Spleen (tissue), 7 donors: Measurements from ENCODE around the gene TTN.

Experiments
- POLR2A ChIP-seq, 3 donors: fragments of 450-650 bp; IDR thresholded peaks; one replicate each; pipeline ENCODE4 v1.5.1; 2017; ENCODE audit warnings: antibody characterized with exemption in 3 of 3, mild to moderate bottlenecking in 1 of 3
- TF ChIP-seq, protein P1 (sequence below), 11 experiments: fragments of 200-600 bp in 7 of 11; fragments of 450-650 bp in 4 of 11; sonication (generic) in 4 of 11; IDR thresholded peaks in 8 of 11; conservative IDR thresholded peaks in 3 of 11; 1 replicate in 7 of 11; 2 replicates in 4 of 11; pipeline versions ENCODE4 v1.4.0 to v1.8.0; 2016 to 2021; ENCODE audit warnings: antibody characterized with exemption in 11 of 11, inconsistent platforms in 4 of 11, mild to moderate bottlenecking in 1 of 11
- donor health status: DM: no; HTN: no; CAD: no; lungs with moderate emphysema.
- donor health status: DM: no; HTN: no; CAD: no.
- donor health status: DM: no; HTN: no; CAD: no.

DNA sequence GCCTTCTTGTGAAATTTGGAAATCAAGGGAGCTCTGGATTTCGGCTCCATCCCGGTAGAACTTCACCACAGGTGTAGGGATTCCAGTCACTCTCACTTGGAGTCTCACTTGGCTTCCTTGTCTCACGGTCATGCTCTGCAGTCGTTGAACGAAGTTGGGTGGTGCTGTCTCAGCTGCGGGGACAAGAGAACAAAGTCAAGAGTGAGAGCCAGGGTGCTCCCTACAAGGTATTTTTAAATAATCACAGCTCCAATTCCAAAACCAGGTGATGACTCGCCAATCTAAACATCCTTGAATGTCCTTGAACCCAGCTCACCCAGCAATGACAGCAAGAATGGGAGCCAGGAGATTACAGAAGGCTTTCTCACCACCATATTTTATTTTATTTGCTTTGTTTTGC lies 6.7 kb downstream of the TTN start:
- TF ChIP-seq, protein P1, sequence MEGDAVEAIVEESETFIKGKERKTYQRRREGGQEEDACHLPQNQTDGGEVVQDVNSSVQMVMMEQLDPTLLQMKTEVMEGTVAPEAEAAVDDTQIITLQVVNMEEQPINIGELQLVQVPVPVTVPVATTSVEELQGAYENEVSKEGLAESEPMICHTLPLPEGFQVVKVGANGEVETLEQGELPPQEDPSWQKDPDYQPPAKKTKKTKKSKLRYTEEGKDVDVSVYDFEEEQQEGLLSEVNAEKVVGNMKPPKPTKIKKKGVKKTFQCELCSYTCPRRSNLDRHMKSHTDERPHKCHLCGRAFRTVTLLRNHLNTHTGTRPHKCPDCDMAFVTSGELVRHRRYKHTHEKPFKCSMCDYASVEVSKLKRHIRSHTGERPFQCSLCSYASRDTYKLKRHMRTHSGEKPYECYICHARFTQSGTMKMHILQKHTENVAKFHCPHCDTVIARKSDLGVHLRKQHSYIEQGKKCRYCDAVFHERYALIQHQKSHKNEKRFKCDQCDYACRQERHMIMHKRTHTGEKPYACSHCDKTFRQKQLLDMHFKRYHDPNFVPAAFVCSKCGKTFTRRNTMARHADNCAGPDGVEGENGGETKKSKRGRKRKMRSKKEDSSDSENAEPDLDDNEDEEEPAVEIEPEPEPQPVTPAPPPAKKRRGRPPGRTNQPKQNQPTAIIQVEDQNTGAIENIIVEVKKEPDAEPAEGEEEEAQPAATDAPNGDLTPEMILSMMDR (IDR thresholded peaks at IDR 0.05 in 8 of 11, conservative IDR thresholded peaks at IDR 0.05 in 3 of 11): no peak
- no peak for TF ChIP-seq POLR2A (IDR thresholded peaks at IDR 0.05)
